Measurements from ENCODE around the gene INPP4B. TPM values are rescaled to one million over a fixed set of nuclear protein-coding genes. Genes with fewer than 3 reads are reported as not detected.

The INPP4B gene
- total and polyA plus RNA-seq, 2 of the 4 experiments (the other 2 are of a cell fraction): 1.8 to 14.0 TPM

GRCh38 chr4:142428715-142429114 lies 417.4 kb downstream of the INPP4B start:
- H3K36me3 ChIP-seq (ENCODE audit: control insufficient read depth, insufficient read depth, low read length): no peaks in the 10 kb centered on the region
- no peak overlapping the region for H2AFZ ChIP-seq (replicated peaks; ENCODE audit: low read length, poor library complexity)
- no peak overlapping the region for H3K4me3 ChIP-seq (ENCODE audit: insufficient read depth, low read depth, low read length)
- no peak overlapping the region for H2BK20ac ChIP-seq (ENCODE audit: low read depth, low read length)
- H3K56ac ChIP-seq (ENCODE audit: extremely low read depth, insufficient read depth, low read length): no peak overlapping the region
- no peaks in the 10 kb centered on the region for H3K9me1 ChIP-seq (ENCODE audit: insufficient read depth, low read length)
- no peak for ATAC-seq (ENCODE audit: low read depth)
- no peak overlapping the region for H4K91ac ChIP-seq (ENCODE audit: insufficient read depth, low read depth, low read length)
- no peak overlapping the region for H3K27ac ChIP-seq (ENCODE audit: insufficient read depth, low read length)
- no peak overlapping the region for H4K8ac ChIP-seq (ENCODE audit: low read depth in 2 of 2, low read length in 2 of 2)
- H2BK15ac ChIP-seq (ENCODE audit: low read depth, low read length): no peak overlapping the region
- no peak overlapping the region for H3K4me2 ChIP-seq (ENCODE audit: low read depth, low read length)
- ChIA-PET POLR2A (ENCODE audit: unreplicated experiment) (no interaction called here), CTCF (interaction anchor here (0.6 kb wide), 1 partner anchor 46 kb away, joined by 4 read pairs; no protein-coding TSS in a partner anchor)
- no peaks in the 10 kb centered on the region for H3K4me1 ChIP-seq (ENCODE audit: control insufficient read depth, insufficient read depth, low read length)
- no peak overlapping the region for H2BK5ac ChIP-seq (ENCODE audit: low read depth, low read length, poor library complexity, severe bottlenecking)
- H3K9ac ChIP-seq (ENCODE audit: low read depth, low read length): no peak overlapping the region
- BruUV-seq (replicated peaks): no TSS peak
- no peak for DNase-seq
- dilution Hi-C loops (cut with HindIII; ENCODE audit: low sequenced_read_pairs, unreplicated experiment): no loop called here
- H2AK9ac ChIP-seq (replicated peaks; ENCODE audit: low read depth, low read length, poor library complexity): no peak overlapping the region
- H3K9me3 ChIP-seq (ENCODE audit: control insufficient read depth, insufficient read depth, low read length): no peaks in the 10 kb centered on the region
- no peaks in the 10 kb centered on the region for H4K20me1 ChIP-seq (ENCODE audit: insufficient read depth, low read length)
- no peak overlapping the region for H2AK5ac ChIP-seq (ENCODE audit: low read depth, low read length)
- 100% methylated on average over 1 of the region's 2 CpGs; no CpG with 5 or more reads in 1 of the 2 experiments for WGBS, 2 experiments (ENCODE audit: extremely low coverage in 2 of 2, insufficient read length in 1 of 2)
- H3K27me3 ChIP-seq (ENCODE audit: control insufficient read depth, insufficient read depth, low read length): no peaks in the 10 kb centered on the region
- TF ChIP-seq FOS (IDR thresholded peaks at IDR 0.05; ENCODE audit: low read depth, low read length): no peak
- TF ChIP-seq NFE2L2 (IDR thresholded peaks at IDR 0.05; ENCODE audit: low read depth, low read length): no peak
- TF ChIP-seq MXI1 (IDR thresholded peaks at IDR 0.05; ENCODE audit: borderline replicate concordance, low read depth, low read length): no peak
- TF ChIP-seq MAFK (IDR thresholded peaks at IDR 0.05; ENCODE audit: low read depth, low read length): no peak
- no peak for TF ChIP-seq CEBPB (IDR thresholded peaks at IDR 0.05; ENCODE audit: low read depth, low read length)
- no peak for TF ChIP-seq ELK1 (IDR thresholded peaks at IDR 0.05; ENCODE audit: borderline replicate concordance, low read depth, low read length)
- TF ChIP-seq MAZ (IDR thresholded peaks at IDR 0.05; ENCODE audit: borderline replicate concordance, low read depth, low read length): no peak
- TF ChIP-seq CHD1 (IDR thresholded peaks at IDR 0.05; ENCODE audit: low read depth, low read length): no peak
- no peak for TF ChIP-seq USF2 (IDR thresholded peaks at IDR 0.05; ENCODE audit: low read depth, low read length)
- TF ChIP-seq CTCF (conservative IDR thresholded peaks at IDR 0.05; ENCODE audit: low read depth, low read length): no peak
- TF ChIP-seq SMC3 (IDR thresholded peaks at IDR 0.05; ENCODE audit: low read depth, low read length): no peak
- no peak for TF ChIP-seq BHLHE40 (IDR thresholded peaks at IDR 0.05; ENCODE audit: low read depth, low read length)
- no peak for TF ChIP-seq POLR2A (IDR thresholded peaks at IDR 0.05; ENCODE audit: low read depth, low read length)
- no peak for TF ChIP-seq RCOR1 (IDR thresholded peaks at IDR 0.05; ENCODE audit: insufficient replicate concordance, low read length)
- no peak for TF ChIP-seq RAD21 (IDR thresholded peaks at IDR 0.05; ENCODE audit: low read length)
- TF ChIP-seq RFX5 (IDR thresholded peaks at IDR 0.05; ENCODE audit: low read depth, low read length): no peak
- H3K23ac ChIP-seq (ENCODE audit: low read depth, low read length): no peak overlapping the region
- intact Hi-C loops (cut with micrococcal nuclease): no loop called here
- no peak overlapping the region for H3K14ac ChIP-seq (replicated peaks; ENCODE audit: low read depth, low read length)
- no peak overlapping the region for H3K4ac ChIP-seq (ENCODE audit: low read depth, low read length)
- H4K5ac ChIP-seq (ENCODE audit: low read depth, low read length): no peak overlapping the region
- in situ Hi-C loops (cut with MboI; ENCODE audit: low sequenced_read_pairs): no loop called here
- H2BK120ac ChIP-seq (ENCODE audit: low read depth, low read length): no peak overlapping the region
- H3K79me1 ChIP-seq (ENCODE audit: low read depth in 1 of 2, low read length in 2 of 2): no peaks in the 10 kb centered on the region
- H3K18ac ChIP-seq (ENCODE audit: low read depth, low read length): no peak overlapping the region
